H9 (cell line): ENCODE results near the gene BRICD5. TPM values are rescaled to one million over a fixed set of nuclear protein-coding genes. Genes with fewer than 3 reads are reported as not detected.
A peak's percentile ranks its signal among the peaks of the same experiment; 100 is the strongest.

Experiments used
- DNase-seq: peaks from one replicate; pipeline ENCODE4 v3.0.0-alpha.2; 2017
- H2AFZ ChIP-seq: one replicate; pipeline ENCODE4 v1.6.1; 2013; ENCODE audit warnings: mild to moderate bottlenecking, low read length, control low read depth, moderate library complexity
- H2AK5ac ChIP-seq: 2 replicates; pipeline ENCODE4 v1.6.1; 2013; ENCODE audit warnings: low read length, control low read depth, mixed read lengths; ENCODE audit not compliant: insufficient read length
- H2BK120ac ChIP-seq: one replicate; pipeline ENCODE4 v1.6.1; 2013; ENCODE audit warnings: low read depth, mild to moderate bottlenecking, low read length, control low read depth, inconsistent platforms; ENCODE audit not compliant: poor library complexity, severe bottlenecking
- H2BK12ac ChIP-seq: 2 replicates; pipeline ENCODE4 v1.6.1; 2013; ENCODE audit warnings: low read length, control low read depth, mixed read lengths, low read depth; ENCODE audit not compliant: insufficient read length
- H2BK15ac ChIP-seq: 2 replicates; pipeline ENCODE4 v1.6.1; 2013; ENCODE audit warnings: low read depth, low read length, control low read depth
- H2BK20ac ChIP-seq: one replicate; pipeline ENCODE4 v1.6.1; 2013; ENCODE audit warnings: low read depth, mild to moderate bottlenecking, low read length, control low read depth, inconsistent platforms; ENCODE audit not compliant: poor library complexity, severe bottlenecking
- H2BK5ac ChIP-seq: 2 replicates; pipeline ENCODE4 v1.6.1; 2013; ENCODE audit warnings: low read length, control low read depth, mixed read lengths; ENCODE audit not compliant: insufficient read length
- H3K14ac ChIP-seq: 2 replicates; pipeline ENCODE4 v1.6.1; 2013; ENCODE audit warnings: low read length, control low read depth; ENCODE audit not compliant: insufficient read depth
- H3K18ac ChIP-seq: 2 replicates; pipeline ENCODE4 v1.6.1; 2013; ENCODE audit warnings: low read depth, mild to moderate bottlenecking, mixed read lengths, low read length, control low read depth; ENCODE audit not compliant: insufficient read length
- H3K23ac ChIP-seq: 2 replicates; pipeline ENCODE4 v1.6.1; 2013; ENCODE audit warnings: low read length, control low read depth, mixed read lengths, low read depth; ENCODE audit not compliant: insufficient read length
- H3K23me2 ChIP-seq: 2 replicates; pipeline ENCODE4 v1.6.1; 2013; ENCODE audit warnings: low read depth, mild to moderate bottlenecking, mixed read lengths, low read length, control low read depth; ENCODE audit not compliant: insufficient read length, poor library complexity, severe bottlenecking
- H3K27ac ChIP-seq: 2 replicates; pipeline ENCODE4 v1.5.1; 2013; ENCODE audit warnings: low read length, control low read depth, mixed read lengths, low read depth; ENCODE audit not compliant: insufficient read length
- H3K27me3 ChIP-seq: 2 replicates; pipeline ENCODE4 v1.6.1; 2013; ENCODE audit warnings: low read length, control low read depth, inconsistent platforms; ENCODE audit not compliant: insufficient read depth
- H3K4ac ChIP-seq: 2 replicates; pipeline ENCODE4 v1.6.1; 2013; ENCODE audit warnings: low read depth, mild to moderate bottlenecking, control low read depth, inconsistent platforms, low read length, moderate library complexity
- H3K4me1 ChIP-seq: 2 replicates; pipeline ENCODE4 v1.6.1; 2013; ENCODE audit warnings: low read length, control low read depth, inconsistent platforms; ENCODE audit not compliant: insufficient read depth
- H3K4me2 ChIP-seq: 2 replicates; pipeline ENCODE4 v1.6.1; 2013; ENCODE audit warnings: low read length, control low read depth, mixed read lengths; ENCODE audit not compliant: insufficient read length, insufficient read depth
- H3K56ac ChIP-seq: 2 replicates; pipeline ENCODE4 v1.6.1; 2013; ENCODE audit warnings: low read depth, mild to moderate bottlenecking, mixed read lengths, low read length, control low read depth; ENCODE audit not compliant: insufficient read length
- H3K79me1 ChIP-seq: 2 replicates; pipeline ENCODE4 v1.6.1; 2013; ENCODE audit warnings: low read depth, mild to moderate bottlenecking, moderate library complexity, low read length, control low read depth, inconsistent platforms; ENCODE audit not compliant: insufficient read depth, poor library complexity, severe bottlenecking
- H3K79me2 ChIP-seq: 2 replicates; pipeline ENCODE4 v1.6.1; 2013; ENCODE audit warnings: low read length, control low read depth, inconsistent platforms; ENCODE audit not compliant: insufficient read depth
- H3K9ac ChIP-seq: 2 replicates; pipeline ENCODE4 v1.6.1; 2013; ENCODE audit warnings: low read length, control low read depth, mixed read lengths; ENCODE audit not compliant: insufficient read length; ENCODE audit errors: extremely low read depth
- H3K9me3 ChIP-seq: one replicate; pipeline ENCODE4 v1.6.1; 2013; ENCODE audit warnings: low read depth, low read length, inconsistent platforms; ENCODE audit not compliant: control insufficient read depth
- H3T11ph ChIP-seq: one replicate; pipeline ENCODE4 v1.6.1; 2013; ENCODE audit warnings: mild to moderate bottlenecking, low read length, control low read depth, inconsistent platforms
- H4K20me1 ChIP-seq: one replicate; pipeline ENCODE4 v1.6.1; 2013; ENCODE audit not compliant: control insufficient read depth, insufficient read length, insufficient read depth
- H4K5ac ChIP-seq: 2 replicates; pipeline ENCODE4 v1.6.1; 2013; ENCODE audit warnings: low read depth, mild to moderate bottlenecking, mixed read lengths, low read length, control low read depth; ENCODE audit not compliant: insufficient read length
- H4K8ac ChIP-seq: replicated peaks from 2 replicates; pipeline ENCODE4 v1.6.1; 2013; ENCODE audit warnings: low read length, control low read depth, mixed read lengths, low read depth; ENCODE audit not compliant: insufficient read length
- H4K91ac ChIP-seq: 2 replicates; pipeline ENCODE4 v1.6.1; 2013; ENCODE audit warnings: low read depth, mild to moderate bottlenecking, moderate library complexity, mixed read lengths, low read length, control low read depth; ENCODE audit not compliant: insufficient read length
- H3K27ac Mint-ChIP-seq, 3 experiments: 2 replicates in 2 of 3; 3 replicates in 1 of 3; pipeline ENCODE4 v1.8.0; 2020 to 2021; ENCODE audit warnings: mixed read lengths in 3 of 3, mild to moderate bottlenecking in 1 of 3, moderate library complexity in 1 of 3
- H3K27me3 Mint-ChIP-seq: 2 replicates; pipeline ENCODE4 v1.8.0; 2021; ENCODE audit warnings: low read depth, mild to moderate bottlenecking, moderate library complexity, mixed read lengths
- H3K36me3 Mint-ChIP-seq, 3 experiments: 2 replicates in 2 of 3; 3 replicates in 1 of 3; pipeline ENCODE4 v1.8.0; 2020 to 2021; ENCODE audit warnings: low read depth in 3 of 3, mixed read lengths in 3 of 3; ENCODE audit not compliant: insufficient read depth in 1 of 3
- H3K4me1 Mint-ChIP-seq, 2 experiments: 2 replicates each; pipeline ENCODE4 v1.8.0; 2020; ENCODE audit warnings: mixed read lengths in 2 of 2
- H3K4me3 Mint-ChIP-seq, 2 experiments: 2 replicates in 1 of 2; 3 replicates in 1 of 2; pipeline ENCODE4 v1.8.0; 2020 to 2021; ENCODE audit warnings: mild to moderate bottlenecking in 2 of 2, mixed read lengths in 2 of 2, moderate library complexity in 1 of 2
- H3K9me3 Mint-ChIP-seq, 2 experiments: 2 replicates in 1 of 2; 3 replicates in 1 of 2; pipeline ENCODE4 v1.8.0; 2020; ENCODE audit warnings: mild to moderate bottlenecking in 2 of 2, mixed read lengths in 2 of 2, moderate library complexity in 1 of 2
- WGBS: extraction: QIAGEN DNeasy Blood & Tissue Kit; methylation state at CpG from one replicate; pipeline ENCODE4 v1.1.7; 2013; ENCODE audit warnings: missing lambda C conversion rate, low lambda C conversion rate, mixed read lengths; ENCODE audit not compliant: insufficient read length; ENCODE audit errors: extremely low coverage; 5-methylcytosine and 5-hydroxymethylcytosine counted together
- total RNA-seq: library from RNA; stranded (reverse); gene quantifications from 2 replicates; pipeline ENCODE4 v1.2.1, GENCODE V29; 2021
- TF ChIP-seq, protein P1 (sequence below): fragments of 200-600 bp; sonication (generic); conservative IDR thresholded peaks from 3 replicates; pipeline ENCODE4 v1.8.0; 2021; ENCODE audit warnings: antibody characterized with exemption, mild to moderate bottlenecking

The BRICD5 gene
- total RNA-seq, 1 experiment from 2014 or later = 11.9 TPM

DNA sequence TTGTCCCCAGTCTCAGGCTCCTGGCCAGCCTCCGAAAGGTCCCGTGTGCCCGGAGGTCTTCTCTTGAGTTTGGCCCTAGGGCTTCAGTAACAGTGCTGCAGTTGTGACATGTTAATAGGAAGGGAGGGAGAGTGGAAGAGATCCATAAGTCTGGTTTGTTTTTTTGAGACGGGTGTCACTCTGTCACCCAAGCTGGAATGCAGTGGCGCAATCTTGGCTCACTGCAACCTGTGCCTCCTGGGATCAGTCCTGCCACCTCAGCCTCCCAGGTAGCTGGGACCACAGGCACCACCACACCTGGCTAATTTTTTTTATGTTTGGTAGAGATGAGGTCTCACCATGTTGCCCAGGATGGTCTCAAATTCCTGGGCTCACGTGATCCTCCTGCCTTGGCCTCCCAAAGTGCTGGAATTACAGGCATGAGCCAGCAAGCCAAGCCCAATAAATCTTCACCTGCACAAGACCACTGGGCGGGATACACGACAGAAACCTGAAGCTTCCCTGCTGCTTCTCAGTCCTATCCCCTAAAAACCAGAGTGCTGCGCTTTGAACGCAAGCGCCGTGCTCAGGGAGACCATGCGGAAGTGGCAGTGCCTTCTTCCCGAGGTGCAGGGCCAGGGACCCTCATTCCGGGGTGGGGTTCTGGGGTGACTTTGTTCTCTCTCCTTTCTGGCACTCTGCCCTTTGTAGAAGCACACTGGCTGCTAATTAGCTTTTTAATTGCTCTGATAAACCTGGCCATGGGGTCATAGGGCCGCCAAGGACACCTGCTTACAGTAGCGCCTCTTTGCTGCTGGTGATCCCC, 44.2 kb downstream of the BRICD5 start:
- Mint-ChIP-seq H3K27me3 (no peaks in the 10 kb centered on the region), H3K27ac (peak overlapping the region in 2 of 3 experiments; percentile 49 to 52; a peak in 2 of 7 replicates)

More for the DNA sequence above, 44.2 kb downstream of the BRICD5 start:
- Histone ChIP-seq H4K8ac (no peak overlapping the region), H3K56ac (no peak overlapping the region), H2BK120ac (no peak overlapping the region), H3T11ph (no peak overlapping the region), H2BK5ac (no peak overlapping the region), H3K79me2 (peaks cover 8% of the 10 kb centered on the region; the same call in 1 of the 2 replicates), H3K27ac (no peak overlapping the region), H3K4me2 (no peak overlapping the region), H4K20me1 (peaks cover 2% of the 10 kb centered on the region), H2BK12ac (no peak overlapping the region), H3K9me3 (no peaks in the 10 kb centered on the region), H3K23me2 (no peaks in the 10 kb centered on the region), H3K4ac (no peak overlapping the region), H2BK20ac (no peak overlapping the region), H2AK5ac (no peak overlapping the region), H2BK15ac (no peak overlapping the region; the same call in 1 of the 2 replicates), H4K5ac (no peak overlapping the region), H3K79me1 (no peaks in the 10 kb centered on the region), H3K18ac (no peak overlapping the region), H3K27me3 (no peaks in the 10 kb centered on the region), H4K91ac (no peak overlapping the region), H3K23ac (no peak overlapping the region), H3K14ac (no peak overlapping the region), H3K4me1 (no peaks in the 10 kb centered on the region), H3K9ac (no peak overlapping the region), H2AFZ (no peak overlapping the region)
- no CpG with 5 or more reads among the region's 17 CpGs for WGBS
- TF ChIP-seq, protein P1, sequence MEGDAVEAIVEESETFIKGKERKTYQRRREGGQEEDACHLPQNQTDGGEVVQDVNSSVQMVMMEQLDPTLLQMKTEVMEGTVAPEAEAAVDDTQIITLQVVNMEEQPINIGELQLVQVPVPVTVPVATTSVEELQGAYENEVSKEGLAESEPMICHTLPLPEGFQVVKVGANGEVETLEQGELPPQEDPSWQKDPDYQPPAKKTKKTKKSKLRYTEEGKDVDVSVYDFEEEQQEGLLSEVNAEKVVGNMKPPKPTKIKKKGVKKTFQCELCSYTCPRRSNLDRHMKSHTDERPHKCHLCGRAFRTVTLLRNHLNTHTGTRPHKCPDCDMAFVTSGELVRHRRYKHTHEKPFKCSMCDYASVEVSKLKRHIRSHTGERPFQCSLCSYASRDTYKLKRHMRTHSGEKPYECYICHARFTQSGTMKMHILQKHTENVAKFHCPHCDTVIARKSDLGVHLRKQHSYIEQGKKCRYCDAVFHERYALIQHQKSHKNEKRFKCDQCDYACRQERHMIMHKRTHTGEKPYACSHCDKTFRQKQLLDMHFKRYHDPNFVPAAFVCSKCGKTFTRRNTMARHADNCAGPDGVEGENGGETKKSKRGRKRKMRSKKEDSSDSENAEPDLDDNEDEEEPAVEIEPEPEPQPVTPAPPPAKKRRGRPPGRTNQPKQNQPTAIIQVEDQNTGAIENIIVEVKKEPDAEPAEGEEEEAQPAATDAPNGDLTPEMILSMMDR = no peak
- Mint-ChIP-seq H3K36me3 (peaks cover 9 to 31% (median 31%) of the 10 kb centered on the region in 3 experiments), H3K9me3 (no peaks in the 10 kb centered on the region), H3K4me1 (no peaks in the 10 kb centered on the region), H3K4me3 (no peak overlapping the region)
- no peak for DNase-seq
